H1 (cell line): ENCODE data around the gene DBX2. TPM values are rescaled to one million over a fixed set of nuclear protein-coding genes. Genes with fewer than 3 reads are reported as not detected.

ENCODE experiments used
- CTCF ChIA-PET: fragments of 300-600 bp; sonication (Branson Sonifier 250); formaldehyde crosslinking; loops from one replicate; lab custom pipeline; 2021; ENCODE audit not compliant: partially characterized antibody; lab: Charles Lee
- POLR2A ChIA-PET: fragments of 300-600 bp; sonication (Branson Sonifier 250); formaldehyde crosslinking; loops from one replicate; lab custom pipeline; 2021; ENCODE audit warnings: inconsistent platforms; ENCODE audit not compliant: partially characterized antibody; lab: Charles Lee
- DNase-seq, 2 experiments: peaks; one replicate each; pipeline versions ENCODE4 v3.0.0 to v3.0.0-alpha.2; 2010 to 2022; ENCODE audit warnings: low spot score in 2 of 2, low read depth in 1 of 2, mixed read lengths in 1 of 2
- FAIRE-seq: peaks from 2 replicates; lab custom pipeline; 2011; peaks lifted over from hg19 to GRCh38; lab: Jason Lieb, UNC
- H2AFZ ChIP-seq: 2 replicates; pipeline ENCODE4 v1.8.1; 2012; ENCODE audit warnings: low read length, inconsistent platforms
- H2AK5ac ChIP-seq: 2 replicates; pipeline ENCODE4 v1.6.1; 2013; ENCODE audit warnings: low read depth, low read length
- H2BK120ac ChIP-seq: replicated peaks from 2 replicates; pipeline ENCODE3; 2013; ENCODE audit warnings: low read depth, low read length, inconsistent platforms
- H2BK12ac ChIP-seq: 2 replicates; pipeline ENCODE4 v1.6.1; 2013; ENCODE audit warnings: low read depth, low read length
- H2BK15ac ChIP-seq: 2 replicates; pipeline ENCODE4 v1.6.1; 2013; ENCODE audit warnings: low read length
- H2BK20ac ChIP-seq: 2 replicates; pipeline ENCODE4 v1.6.1; 2013; ENCODE audit warnings: low read length
- H2BK5ac ChIP-seq: 2 replicates; pipeline ENCODE4 v1.6.1; 2013; ENCODE audit warnings: low read depth, low read length
- H3K14ac ChIP-seq: 2 replicates; pipeline ENCODE4 v1.6.1; 2013; ENCODE audit warnings: inconsistent platforms; ENCODE audit not compliant: insufficient read length
- H3K18ac ChIP-seq: 2 replicates; pipeline ENCODE4 v1.6.1; 2013; ENCODE audit warnings: low read length; ENCODE audit errors: extremely low read depth
- H3K23ac ChIP-seq: 2 replicates; pipeline ENCODE4 v1.6.1; 2013; ENCODE audit warnings: inconsistent platforms; ENCODE audit not compliant: insufficient read length
- H3K23me2 ChIP-seq: 2 replicates; pipeline ENCODE4 v1.6.1; 2013; ENCODE audit warnings: low read depth, low read length
- H3K27ac ChIP-seq: 2 replicates; pipeline ENCODE4 v1.6.1; 2011; ENCODE audit warnings: low read depth, low read length, inconsistent platforms
- H3K27me3 ChIP-seq, 4 experiments: replicated peaks in 1 of 4; 1 replicate in 1 of 4; 2 replicates in 3 of 4; pipeline versions ENCODE4 v1.6.1 to v1.8.1; 2011 to 2013; ENCODE audit warnings: low read length in 3 of 4, mild to moderate bottlenecking in 3 of 4, inconsistent platforms in 2 of 4, mixed read lengths in 2 of 4, moderate library complexity in 1 of 4; ENCODE audit not compliant: control insufficient read depth in 3 of 4, insufficient read depth in 3 of 4; ENCODE audit errors: extremely low read depth in 1 of 4
- H3K36me3 ChIP-seq, 4 experiments: 2 replicates each; pipeline versions ENCODE4 v1.6.1 to v1.8.1; 2011 to 2013; ENCODE audit warnings: mild to moderate bottlenecking in 4 of 4, low read length in 3 of 4, moderate library complexity in 2 of 4, control low read depth in 1 of 4, inconsistent platforms in 1 of 4; ENCODE audit not compliant: insufficient read depth in 4 of 4, control insufficient read depth in 2 of 4
- H3K4ac ChIP-seq: replicated peaks from 2 replicates; pipeline ENCODE3; 2013; ENCODE audit warnings: low read length, low read depth, mixed read lengths, inconsistent platforms; ENCODE audit not compliant: insufficient read length
- H3K4me1 ChIP-seq, 4 experiments: replicated peaks in 1 of 4; 1 replicate in 1 of 4; 2 replicates in 3 of 4; pipeline versions ENCODE4 v1.6.1 to v1.8.1; 2011 to 2013; ENCODE audit warnings: low read length in 3 of 4, inconsistent platforms in 2 of 4, mixed read lengths in 1 of 4; ENCODE audit not compliant: insufficient read depth in 4 of 4, control insufficient read depth in 3 of 4
- H3K4me2 ChIP-seq, 2 experiments: 2 replicates each; pipeline versions ENCODE4 v1.6.1 to v1.8.1; 2011 to 2013; ENCODE audit warnings: low read depth in 2 of 2, low read length in 2 of 2, control low read depth in 1 of 2, inconsistent platforms in 1 of 2, mild to moderate bottlenecking in 1 of 2; ENCODE audit not compliant: insufficient read depth in 1 of 2
- H3K4me3 ChIP-seq, 4 experiments: fragments of 200-600, 300-600 bp in 1 of 4; sonication (generic), shearing (Covaris generic), sonication (Bioruptor Twin) in 1 of 4; 2 replicates each; pipeline versions ENCODE4 v1.5.1 to v1.8.1; 2011 to 2016; ENCODE audit warnings: low read length in 4 of 4, low read depth in 3 of 4, control low read depth in 2 of 4, inconsistent platforms in 2 of 4, mild to moderate bottlenecking in 2 of 4, mixed read lengths in 1 of 4, moderate library complexity in 1 of 4; ENCODE audit not compliant: insufficient read depth in 2 of 4; ENCODE audit errors: extremely low read depth in 1 of 4
- H3K56ac ChIP-seq: replicated peaks from 2 replicates; pipeline ENCODE3; 2013; ENCODE audit warnings: low read depth, mild to moderate bottlenecking, mixed read lengths, low read length, inconsistent platforms; ENCODE audit not compliant: insufficient read length
- H3K79me1 ChIP-seq: 2 replicates; pipeline ENCODE4 v1.6.1; 2013; ENCODE audit warnings: low read depth, low read length, control low read depth
- H3K79me2 ChIP-seq, 2 experiments: 2 replicates each; pipeline versions ENCODE4 v1.6.1 to v1.8.1; 2012 to 2013; ENCODE audit warnings: low read length in 2 of 2, mild to moderate bottlenecking in 2 of 2, inconsistent platforms in 1 of 2; ENCODE audit not compliant: insufficient read depth in 2 of 2, control insufficient read depth in 1 of 2
- H3K9ac ChIP-seq, 4 experiments: replicated peaks in 1 of 4; 1 replicate in 1 of 4; 2 replicates in 3 of 4; pipeline versions ENCODE4 v1.6.1 to v1.8.1; 2011 to 2013; ENCODE audit warnings: low read depth in 3 of 4, low read length in 3 of 4, control low read depth in 2 of 4, mild to moderate bottlenecking in 2 of 4, moderate library complexity in 2 of 4, inconsistent platforms in 1 of 4; ENCODE audit errors: extremely low read depth in 1 of 4
- H3K9me3 ChIP-seq, 2 experiments: 2 replicates each; pipeline versions ENCODE4 v1.6.1 to v1.8.1; 2012 to 2013; ENCODE audit warnings: mild to moderate bottlenecking in 2 of 2, moderate library complexity in 2 of 2, control low read depth in 1 of 2, inconsistent platforms in 1 of 2, low read depth in 1 of 2, low read length in 1 of 2, mixed read lengths in 1 of 2; ENCODE audit not compliant: insufficient read depth in 2 of 2
- H4K20me1 ChIP-seq, 2 experiments: replicated peaks in 1 of 2; 2 replicates each; pipeline versions ENCODE3 to v1.8.1; 2011 to 2013; ENCODE audit warnings: inconsistent platforms in 2 of 2, low read length in 2 of 2, mild to moderate bottlenecking in 1 of 2; ENCODE audit not compliant: insufficient read depth in 2 of 2, control insufficient read depth in 1 of 2
- H4K5ac ChIP-seq: 2 replicates; pipeline ENCODE4 v1.6.1; 2013; ENCODE audit warnings: low read length, low read depth, mixed read lengths, inconsistent platforms; ENCODE audit not compliant: insufficient read length
- H4K8ac ChIP-seq: 2 replicates; pipeline ENCODE4 v1.8.0; 2013; ENCODE audit warnings: mild to moderate bottlenecking, moderate library complexity, low read length, inconsistent platforms; ENCODE audit not compliant: insufficient read depth; ENCODE audit errors: extremely low read depth
- H4K91ac ChIP-seq: replicated peaks from 2 replicates; pipeline ENCODE3; 2013; ENCODE audit warnings: low read length, mixed read lengths, inconsistent platforms; ENCODE audit not compliant: insufficient read length
- NRF1 ChIP-seq: IDR thresholded peaks from 2 replicates; pipeline ENCODE4 v1.6.1; 2011; ENCODE audit warnings: mild to moderate bottlenecking, low read depth, low read length, improper control_type of control experiment
- RBBP5 ChIP-seq: IDR thresholded peaks from 2 replicates; pipeline ENCODE4 v1.7.1; 2012; ENCODE audit warnings: low read depth, mild to moderate bottlenecking, inconsistent platforms, low read length, moderate library complexity, borderline replicate concordance
- SUZ12 ChIP-seq: fragments of 200-600 bp; sonication (generic); IDR thresholded peaks from 2 replicates; pipeline ENCODE4 v1.6.1; 2012; ENCODE audit warnings: mild to moderate bottlenecking, inconsistent platforms, low read length, moderate library complexity, mixed read lengths
- TBP ChIP-seq: IDR thresholded peaks from 2 replicates; pipeline ENCODE4 v1.6.1; 2011; ENCODE audit warnings: low read depth, low read length, improper control_type of control experiment
- WGBS, 2 experiments: shearing (Covaris generic) in 1 of 2; methylation state at CpG; one replicate each; pipeline versions ENCODE4 v1.1.6 to v1.1.7; 2013 to 2015; ENCODE audit warnings: low lambda C conversion rate in 2 of 2, mixed read lengths in 2 of 2, inconsistent platforms in 1 of 2, low coverage in 1 of 2, missing lambda C conversion rate in 1 of 2; ENCODE audit not compliant: insufficient replicate concordance in 2 of 2, insufficient coverage in 1 of 2, insufficient read length in 1 of 2; ENCODE audit errors: extremely low coverage in 1 of 2, missing lambda C conversion rate in 1 of 2; 5-methylcytosine and 5-hydroxymethylcytosine counted together
- polyA plus RNA-seq, 7 experiments: library from polyadenylated mRNA; depleted of rRNA in 3 of 7; stranded (reverse) in 5 of 7; unstranded in 2 of 7; fragments of >200 nt in 5 of 7; fragments of 200-250 nt in 2 of 7; gene quantifications; 1 replicate in 5 of 7; 2 replicates in 1 of 7; 4 replicates in 1 of 7; pipeline versions ENCODE4 v1.2.1 to v1.2.3, GENCODE V29; 2011 to 2013; ENCODE audit warnings: missing spikeins in 2 of 7, mixed read lengths in 2 of 7
- total RNA-seq: library from RNA; stranded (reverse); fragmentation: NEBNext Ultra II Directional; extraction: Animal tissue kit (Norgen Biotek cat#: 25700); gene quantifications from 2 replicates; pipeline ENCODE4 v1.2.1, GENCODE V29; 2021

The DBX2 gene
- total and polyA plus RNA-seq, 2 of the 8 experiments (the other 6 are each of a cell fraction or from before 2014, with no cell fraction given), result 0.06 TPM; not detected in 1

DNA sequence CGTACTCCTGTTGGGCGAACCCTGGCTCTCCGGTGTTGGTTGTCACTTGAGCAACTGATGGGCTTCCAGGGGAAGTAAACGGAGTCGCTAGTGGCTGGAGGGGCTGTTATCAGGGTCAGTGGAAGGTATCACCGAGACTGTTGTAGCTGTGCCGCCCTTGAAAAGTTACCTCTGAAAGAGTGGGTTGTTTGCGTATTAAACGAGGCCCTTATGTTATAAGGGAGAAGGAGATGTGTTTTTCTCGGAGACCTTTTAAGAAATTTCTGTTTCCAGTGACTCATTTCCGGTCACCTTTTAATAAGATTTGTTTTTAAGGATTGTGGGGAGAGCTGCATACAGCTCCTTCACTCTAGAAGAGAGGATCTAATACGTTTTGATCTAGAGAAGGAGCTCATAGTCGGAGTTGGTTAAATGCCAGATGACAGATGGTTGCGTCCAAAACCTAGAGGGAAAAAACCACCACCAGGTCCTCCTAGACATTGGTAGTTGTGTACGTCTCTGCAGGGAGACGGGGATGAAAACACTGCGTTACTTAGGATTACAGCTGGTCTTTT lies 750 bp upstream of the DBX2 start:
- POLR2A ChIA-PET, result interaction anchor here (0.8 to 1.2 kb wide), 2 partner anchors 24 to 1217 kb away, joined by 3 read pairs; partner anchors contain the start of gene SLC38A1
- H2AFZ ChIP-seq, result no peak overlapping the region

More for the DNA sequence above, 750 bp upstream of the DBX2 start:
- Histone ChIP-seq H4K91ac (no peak overlapping the region), H2BK12ac (no peak overlapping the region), H2BK15ac (no peak overlapping the region), H4K5ac (no peak overlapping the region), H3K23ac (no peak overlapping the region), H2AK5ac (no peak overlapping the region), H3K4me1 (0 out of 7 replicates have a peak, but pooled peaks cover 0 to 2% (median 0%) of the 10 kb centered on the region in 4 experiments), H3K4me3 (peak overlapping the region; percentile 58 to 83 (median 64); a peak in 6 of 8 replicates), H3K79me2 (no peaks in the 10 kb centered on the region), H2BK120ac (no peak overlapping the region), H3K14ac (no peak overlapping the region), H3K56ac (no peak overlapping the region), H3K18ac (no peak overlapping the region), H3K4ac (no peak overlapping the region), H4K8ac (no peak overlapping the region), H3K4me2 (peak overlapping the region; percentile 93 to 99), H3K79me1 (no peaks in the 10 kb centered on the region), H3K9ac (no peak overlapping the region), H2BK20ac (no peak overlapping the region), H4K20me1 (no peaks in the 10 kb centered on the region), H3K9me3 (no peaks in the 10 kb centered on the region; a peak in 1 of 4 replicates), H3K23me2 (peaks cover 15% of the 10 kb centered on the region; the same call in 1 of the 2 replicates), H3K27ac (no peak overlapping the region), H2BK5ac (no peak overlapping the region), H3K27me3 (peaks cover 3 to 40% (median 28%) of the 10 kb centered on the region in 4 experiments), H3K36me3 (no peaks in the 10 kb centered on the region)
- WGBS, 2 experiments, result 40% methylated on average over 17 of the region's 17 CpGs; no CpG with 5 or more reads in 1 of the 2 experiments
- CTCF ChIA-PET, result interaction anchor here (1.0 to 1.1 kb wide), 2 partner anchors 22 to 69 kb away, joined by 3 to 4 read pairs; no protein-coding TSS in a partner anchor
- peak in 1 of 2 experiments; percentile 50 for DNase-seq
- no peak for FAIRE-seq
- TF ChIP-seq SUZ12 (0 out of 2 replicates have a peak, but pooled peaks have one; percentile 2), RBBP5 (no peak), NRF1 (no peak), TBP (no peak)
